Activated CD4-positive, CD25-positive, alpha-beta regulatory T cell (primary cell): Measurements from ENCODE around the gene MC1R.

Experiments used
- DNase-seq, 4 experiments: peaks; one replicate each; lab custom pipeline; 2025; lab: John Stamatoyannopoulos, UW

MC1R gene

DNA sequence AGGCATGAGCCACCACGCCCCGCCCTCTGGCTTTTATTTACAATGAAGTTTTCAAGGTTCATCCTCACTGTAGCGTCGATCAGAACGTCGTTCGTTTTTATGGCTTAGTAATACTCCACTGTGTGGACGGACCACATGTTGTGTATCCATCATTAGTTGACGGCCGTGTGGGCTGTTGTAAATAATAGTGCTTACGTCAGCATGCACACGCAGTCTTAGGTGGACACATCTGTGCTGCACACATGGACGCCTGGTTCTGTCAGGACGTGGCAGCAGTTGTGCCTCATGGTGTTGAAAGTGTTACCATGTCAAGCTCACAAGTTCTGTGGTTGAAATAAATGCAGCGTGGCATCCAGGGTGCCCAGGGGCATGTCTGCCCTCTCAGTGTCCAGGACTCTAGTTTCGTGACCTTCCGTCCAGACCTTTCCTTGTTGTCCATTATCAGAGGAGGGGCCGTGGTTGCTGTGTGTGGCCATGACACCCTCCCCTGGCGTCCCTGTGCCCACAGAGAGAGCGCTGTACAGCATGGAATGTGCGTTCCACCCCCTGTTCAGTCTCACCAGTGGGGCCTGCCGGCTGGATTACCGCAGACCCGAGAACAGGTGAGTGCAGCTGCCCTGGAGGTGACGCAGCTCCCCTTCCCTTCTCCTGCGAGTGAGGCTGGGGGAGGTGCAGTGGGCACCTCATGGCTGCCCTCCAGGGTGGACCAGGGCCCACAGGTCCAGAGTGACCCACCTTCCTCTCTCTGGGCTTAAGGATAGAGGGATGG is 23.0 kb upstream of the MC1R start:
- no peak for DNase-seq

DNA sequence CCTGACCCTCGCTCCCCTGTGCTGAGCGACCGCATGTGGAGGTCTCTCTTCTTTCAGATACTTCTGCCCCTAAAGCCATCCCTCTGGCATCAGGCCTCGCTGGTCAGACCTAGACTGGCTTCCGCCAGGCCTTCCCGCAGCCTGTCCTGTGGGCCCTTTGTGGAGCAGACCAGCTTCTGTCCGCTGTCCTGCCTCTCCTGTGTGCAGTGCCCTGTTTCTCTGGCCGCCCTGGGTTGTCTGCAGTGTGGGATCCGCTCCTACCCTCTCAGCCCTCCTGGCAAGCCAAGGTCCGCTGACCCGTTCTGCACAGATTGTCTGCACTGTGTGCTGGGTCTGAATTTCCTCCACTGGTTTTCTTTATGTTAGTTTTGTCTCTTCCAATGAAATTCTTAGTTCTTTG is 21.5 kb upstream of the MC1R start:
- DNase-seq, result no peak

DNA sequence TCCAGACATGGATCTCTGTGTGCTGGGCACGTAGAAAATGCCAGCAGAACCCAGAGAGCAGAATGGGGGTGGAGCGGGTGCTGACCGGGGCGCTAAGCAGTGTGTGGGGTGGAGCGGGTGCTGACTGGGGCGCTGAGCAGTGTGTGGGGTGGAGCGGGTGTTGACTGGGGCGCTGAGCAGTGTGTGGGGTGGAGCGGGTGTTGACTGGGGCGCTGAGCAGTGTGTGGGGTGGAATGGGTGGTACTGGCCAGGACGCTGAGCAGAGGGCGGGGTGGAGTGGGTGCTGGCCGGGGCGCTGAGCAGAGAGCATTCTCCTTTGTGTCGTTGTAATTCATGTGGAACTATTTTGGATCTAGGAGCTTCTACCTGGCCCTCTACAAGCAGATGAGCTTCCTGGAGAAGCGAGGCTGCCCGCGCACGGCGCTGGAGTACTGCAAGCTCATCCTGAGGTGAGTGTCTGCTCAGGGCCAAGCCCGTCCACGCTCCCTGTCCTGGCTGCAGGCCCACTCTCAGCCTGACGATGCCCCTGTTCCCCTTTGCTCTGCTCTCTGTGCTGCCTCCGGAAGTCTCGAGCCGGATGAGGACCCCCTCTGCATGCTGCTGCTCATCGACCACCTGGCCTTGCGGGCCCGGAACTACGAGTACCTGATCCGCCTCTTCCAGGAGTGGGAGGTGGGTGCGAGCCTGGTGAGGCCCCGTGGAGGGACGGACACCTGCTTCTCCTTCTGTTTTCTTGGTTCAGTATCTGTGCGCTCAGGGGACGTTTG is 20.3 kb upstream of the MC1R start:
- no peak for DNase-seq

DNA sequence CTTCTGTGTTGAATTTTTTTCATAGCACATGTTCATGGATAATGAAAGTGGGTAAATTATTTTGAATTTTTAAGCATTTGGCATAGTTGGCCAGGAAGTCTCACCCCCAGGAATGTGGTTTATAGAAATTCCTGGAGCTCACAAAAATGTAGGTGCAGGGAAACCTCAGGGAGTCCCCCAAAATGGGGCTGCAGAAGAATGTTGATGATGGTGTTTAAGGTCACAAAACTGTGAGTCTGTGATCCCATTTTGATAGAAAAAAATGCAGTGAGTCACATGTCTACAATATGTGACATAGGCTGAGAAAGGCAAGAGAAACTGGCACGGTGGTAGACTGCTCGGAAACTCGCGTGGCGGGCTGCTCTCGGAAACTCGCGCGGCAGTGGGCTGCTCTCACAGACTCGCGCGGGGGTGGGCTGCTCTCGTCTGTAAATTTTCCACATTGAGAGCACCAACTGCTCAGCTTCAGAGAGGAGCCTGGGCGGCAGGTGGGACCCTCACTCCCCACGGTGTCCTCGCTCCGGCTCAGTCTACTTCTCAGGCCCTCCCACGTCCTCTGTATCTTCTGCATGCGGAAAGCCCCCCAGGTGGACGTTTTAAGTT is 18.7 kb upstream of the MC1R start:
- no peak for DNase-seq

DNA sequence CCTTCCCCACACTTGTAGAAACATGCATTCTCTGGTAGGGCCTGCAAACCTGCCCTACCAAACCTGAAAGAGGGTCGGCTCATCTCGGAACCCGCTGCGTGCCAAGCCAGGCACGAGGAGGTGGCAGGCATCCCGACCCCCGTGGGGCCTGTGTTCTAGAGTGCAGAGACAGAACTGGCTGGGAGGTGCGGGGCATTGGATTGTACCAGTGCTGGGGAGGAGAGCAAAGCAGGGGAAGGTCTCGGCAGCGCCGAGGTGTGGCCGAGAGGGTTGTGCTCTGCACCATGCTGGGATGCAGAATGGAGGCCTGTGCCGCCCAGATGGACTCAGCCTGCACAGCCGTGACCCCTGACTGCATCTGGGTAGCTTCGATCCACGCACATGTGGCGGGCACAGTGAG is 17.8 kb upstream of the MC1R start:
- no peak for DNase-seq

DNA sequence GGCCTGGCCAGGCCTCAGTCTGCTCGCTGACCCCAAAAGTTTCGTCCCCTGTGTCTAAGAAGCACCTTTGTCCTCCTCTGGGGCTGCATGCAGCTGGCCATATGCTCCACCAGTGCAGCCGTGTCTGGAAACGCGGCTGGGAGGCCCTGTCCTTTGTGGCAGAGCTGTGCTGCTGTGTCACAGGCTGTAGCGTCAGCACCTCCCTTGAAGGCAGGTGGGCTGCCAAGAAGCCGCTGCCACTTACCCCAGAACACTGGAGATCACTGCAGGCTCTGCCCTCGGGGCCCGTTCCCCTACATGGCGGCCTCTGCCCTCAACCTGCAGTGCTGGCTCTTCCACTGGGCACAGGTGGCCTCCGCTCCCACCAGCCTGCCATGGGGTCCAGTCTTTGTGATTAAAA is 15.7 kb upstream of the MC1R start:
- DNase-seq, result no peak

DNA sequence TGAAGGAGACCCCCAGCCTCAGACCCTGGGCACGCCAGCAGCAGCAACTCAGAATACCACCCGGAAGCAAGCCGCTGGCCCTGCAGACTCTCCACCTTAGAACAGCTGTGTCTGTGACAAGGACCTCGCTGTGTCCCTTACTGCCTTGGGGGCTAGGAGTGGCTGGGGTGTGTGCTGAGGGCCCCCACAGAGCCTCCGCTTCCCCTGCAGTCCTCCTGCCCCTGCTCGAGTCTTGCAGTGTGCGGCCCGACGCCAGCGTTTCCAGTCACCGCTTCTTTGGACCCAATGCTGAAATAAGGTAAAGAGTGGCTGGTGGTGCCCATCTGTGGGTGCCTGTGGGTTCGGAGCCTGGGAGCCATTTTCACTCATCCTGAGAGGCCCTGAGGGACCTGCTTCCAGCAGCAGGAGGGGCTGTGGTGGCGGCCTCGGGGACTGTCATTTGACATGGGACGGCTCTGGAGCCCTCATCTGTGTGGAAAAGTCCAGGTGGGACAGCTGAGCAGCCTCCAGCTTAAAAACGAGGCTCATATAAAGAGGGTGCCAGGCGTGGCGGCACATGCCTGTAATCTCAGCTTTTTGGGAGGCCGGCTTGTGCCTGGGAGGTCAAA is 14.7 kb upstream of the MC1R start:
- DNase-seq, result no peak

DNA sequence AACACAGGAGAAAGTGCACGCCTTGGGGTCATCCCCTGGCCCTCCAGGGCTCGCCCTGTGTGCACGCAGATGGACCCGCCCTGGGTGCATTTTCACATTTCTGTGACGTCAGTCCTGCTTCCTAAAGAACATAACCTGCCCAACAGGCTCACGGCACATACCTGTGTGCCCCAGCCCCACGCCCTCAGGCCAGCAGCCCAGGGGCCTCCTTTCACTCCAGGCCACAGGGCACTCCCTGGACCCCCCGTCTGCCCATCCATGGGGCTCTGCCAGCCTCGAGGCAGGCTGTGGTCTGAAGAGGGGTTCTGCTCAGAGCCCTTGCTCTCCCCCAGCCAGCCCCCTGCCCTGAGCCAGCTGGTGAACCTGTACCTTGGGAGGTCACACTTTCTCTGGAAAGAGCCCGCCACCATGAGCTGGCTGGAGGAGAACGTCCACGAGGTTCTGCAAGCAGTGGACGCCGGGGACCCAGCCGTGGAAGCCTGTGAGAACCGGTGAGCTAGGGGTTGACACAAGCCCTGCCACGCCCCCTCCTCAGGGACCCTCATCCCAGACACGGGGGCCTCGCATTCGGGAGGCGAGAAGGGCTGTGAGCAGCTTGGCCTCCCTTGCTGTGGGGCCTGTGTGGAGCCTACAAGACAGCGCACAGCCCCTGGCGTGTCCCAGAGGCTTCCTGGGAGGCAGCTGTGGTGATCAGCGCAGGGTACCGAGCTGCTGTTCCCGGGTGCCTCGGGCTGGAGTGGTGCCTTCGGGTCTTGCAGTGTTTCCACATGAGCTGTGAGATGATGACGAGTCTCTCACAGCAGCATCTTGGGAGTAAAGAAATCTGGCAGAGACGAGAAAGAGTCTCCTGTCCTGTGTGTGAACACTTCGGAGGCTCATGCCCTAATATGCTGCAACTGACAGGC is 13.8 kb upstream of the MC1R start:
- no peak for DNase-seq

DNA sequence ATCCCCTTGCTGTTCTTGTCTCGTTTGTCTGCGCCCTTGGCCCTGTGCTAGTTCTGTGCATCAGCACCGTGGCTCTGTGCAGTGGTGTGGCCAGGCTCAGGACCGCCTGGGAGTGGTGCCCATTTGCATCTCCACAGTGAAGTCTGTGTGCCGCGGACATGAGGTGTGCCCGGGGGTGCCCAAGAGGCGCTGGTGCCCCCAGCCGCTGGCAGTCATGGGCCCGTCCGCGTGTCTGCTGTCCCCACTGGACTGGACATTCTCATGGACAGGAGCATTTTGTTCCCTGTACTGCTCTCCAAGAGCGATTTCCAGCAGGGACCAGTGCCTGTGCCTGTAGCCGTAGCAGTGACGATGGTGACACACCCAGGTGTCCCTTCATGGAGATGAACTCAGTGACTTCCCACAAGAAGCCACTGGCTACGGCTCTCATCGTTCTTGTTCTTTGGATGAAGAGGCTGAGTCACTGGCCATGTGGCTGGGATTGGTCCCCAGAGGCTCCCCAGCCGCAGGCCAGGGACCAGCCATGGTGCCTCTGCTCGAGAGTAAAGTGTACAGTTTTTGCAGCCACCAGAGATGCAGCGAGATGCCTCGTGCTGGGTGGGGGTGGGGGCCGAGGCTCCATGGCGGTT is 13.0 kb upstream of the MC1R start:
- no peak for DNase-seq

DNA sequence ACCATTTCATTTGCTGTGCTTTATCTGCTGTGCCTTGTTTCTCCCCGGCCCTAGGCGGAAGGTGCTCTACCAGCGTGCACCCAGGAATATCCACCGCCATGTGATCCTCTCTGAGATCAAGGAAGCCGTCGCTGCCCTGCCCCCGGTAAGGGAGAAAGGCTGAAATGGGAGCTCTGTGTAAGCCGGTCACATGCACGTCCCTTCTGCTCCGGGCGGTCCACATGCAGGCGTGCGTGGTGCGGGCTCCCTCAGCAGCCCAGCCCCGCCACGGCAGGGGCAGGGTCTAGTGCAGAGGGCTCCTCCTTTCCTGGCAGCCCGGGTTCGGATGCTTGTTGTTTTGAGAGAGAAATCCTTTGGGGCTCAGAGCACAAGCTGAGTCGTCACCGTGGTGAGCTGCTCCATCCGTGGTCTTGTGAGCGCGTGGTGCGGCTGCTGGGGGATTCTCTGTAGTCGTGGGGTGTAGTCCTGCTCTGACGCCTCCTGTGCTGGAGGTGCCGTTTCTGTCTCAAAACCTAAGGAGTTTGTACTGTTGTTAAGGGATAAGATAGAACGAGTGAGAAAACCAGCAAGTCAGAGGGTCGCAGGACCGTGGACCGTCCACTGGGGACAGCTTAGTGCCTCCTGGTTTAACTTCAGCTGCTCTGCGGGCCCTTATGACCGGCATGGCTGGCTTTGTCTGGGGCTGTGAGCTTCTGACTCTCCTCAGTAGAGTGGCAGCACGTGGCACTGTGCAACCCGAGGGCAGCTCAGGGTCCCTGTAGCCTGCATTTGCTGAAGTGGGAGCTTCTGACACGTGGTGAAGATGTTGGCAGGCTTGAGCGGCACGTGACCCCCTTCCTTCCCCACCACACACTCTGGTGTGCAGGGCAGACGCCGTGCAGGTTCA is 12.3 kb upstream of the MC1R start:
- no peak for DNase-seq

DNA sequence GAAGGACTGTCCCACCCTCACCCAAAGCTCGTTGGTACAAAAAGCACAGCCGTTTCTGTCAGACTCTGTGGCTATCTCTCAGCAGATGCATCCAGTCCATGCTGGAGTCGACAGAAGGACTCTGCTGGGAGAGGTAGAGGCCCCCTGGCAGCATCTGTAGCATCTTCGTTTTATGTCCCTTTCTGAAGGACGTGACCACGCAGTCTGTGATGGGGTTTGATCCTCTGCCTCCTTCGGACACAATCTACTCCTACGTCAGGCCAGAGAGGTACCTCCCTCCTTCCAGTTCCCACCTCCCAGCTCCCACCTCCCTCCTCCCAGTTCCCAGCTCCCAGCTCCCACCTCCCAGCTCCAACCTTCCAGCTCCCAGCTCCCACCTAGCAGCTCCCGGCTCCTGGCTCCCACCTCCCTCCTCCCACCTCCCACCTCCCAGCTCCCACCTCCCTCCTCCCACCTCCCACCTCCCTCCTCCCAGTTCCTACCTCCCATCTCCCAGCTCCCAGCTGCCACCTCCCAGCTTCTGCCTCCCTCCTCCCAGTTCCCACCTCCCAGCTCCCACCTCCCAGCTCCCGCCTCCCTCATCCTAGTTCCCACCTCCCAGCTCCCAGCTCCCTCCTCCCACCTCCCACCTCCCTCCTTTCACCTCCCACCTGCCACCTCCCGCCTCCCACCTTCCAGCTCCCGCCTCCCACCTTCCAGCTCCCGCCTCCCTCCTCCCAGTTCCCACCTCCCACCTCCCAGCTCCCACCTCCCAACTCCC is 11.4 kb upstream of the MC1R start:
- DNase-seq, result no peak

DNA sequence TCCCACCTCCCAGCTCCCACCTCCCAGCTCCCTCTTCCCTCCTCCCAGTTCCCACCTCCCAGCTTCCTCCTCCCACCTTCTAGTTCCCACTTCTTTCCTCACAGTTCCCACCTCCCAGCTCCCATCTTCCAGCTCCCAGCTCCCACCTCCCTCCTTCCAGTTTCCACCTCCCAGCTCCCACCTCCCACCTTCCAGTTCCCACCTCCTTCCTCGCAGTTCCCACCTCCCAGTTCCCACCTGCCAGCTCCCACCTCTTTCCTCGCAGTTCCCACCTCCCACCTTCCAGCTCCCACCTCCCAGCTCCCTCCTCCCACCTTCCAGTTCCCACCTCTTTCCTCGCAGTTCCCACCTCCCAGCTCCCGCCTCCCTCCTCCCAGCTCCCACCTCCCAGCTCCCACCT is 10.4 kb upstream of the MC1R start:
- DNase-seq, result no peak

DNA sequence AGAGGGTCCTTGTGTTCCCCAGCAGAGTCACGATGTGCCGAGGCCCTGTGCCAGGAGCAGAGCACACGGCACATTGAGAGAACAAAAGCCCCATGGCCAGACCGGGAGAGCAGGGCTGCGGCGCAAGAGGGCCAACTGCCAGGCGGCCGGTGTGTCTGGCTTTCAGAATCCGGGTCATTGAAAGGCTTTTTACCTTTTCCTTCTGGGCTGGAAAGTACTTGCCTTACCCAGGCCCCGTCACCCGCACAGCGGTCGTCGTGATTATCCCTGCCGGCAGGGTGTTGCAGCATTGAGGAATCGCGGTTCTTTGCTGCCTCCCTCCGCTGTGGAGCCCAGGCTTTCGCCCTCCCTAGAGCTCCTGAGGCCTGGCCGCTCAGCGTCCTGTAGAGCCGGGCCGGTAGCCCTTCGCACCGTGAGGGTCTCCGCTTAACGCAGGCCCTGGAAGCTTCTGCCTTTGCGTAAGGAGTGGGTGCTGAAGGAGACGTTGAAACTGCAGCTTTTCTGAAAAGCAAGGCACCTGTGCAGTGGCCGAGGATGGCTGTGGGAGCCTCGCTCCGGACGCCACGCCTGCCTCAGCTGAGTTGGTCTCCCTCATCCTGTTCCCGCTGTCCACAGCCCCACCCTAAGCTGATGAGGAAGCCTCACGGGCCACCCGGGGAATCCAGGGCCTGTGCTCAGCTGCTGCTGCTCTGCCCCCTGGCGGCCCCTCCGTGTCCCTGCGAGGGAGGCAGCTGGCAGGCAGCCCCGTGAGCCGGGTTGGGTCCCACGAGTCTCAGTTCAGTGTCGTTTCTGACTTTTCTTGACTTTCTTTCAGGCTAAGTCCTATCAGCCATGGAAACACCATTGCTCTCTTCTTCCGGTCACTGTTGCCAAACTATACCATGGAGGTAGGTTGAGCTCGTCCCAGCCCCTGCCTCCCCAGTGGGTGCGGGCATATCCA is 8.6 kb upstream of the MC1R start:
- DNase-seq, result peak; percentile 22 to 55 (median 46)

DNA sequence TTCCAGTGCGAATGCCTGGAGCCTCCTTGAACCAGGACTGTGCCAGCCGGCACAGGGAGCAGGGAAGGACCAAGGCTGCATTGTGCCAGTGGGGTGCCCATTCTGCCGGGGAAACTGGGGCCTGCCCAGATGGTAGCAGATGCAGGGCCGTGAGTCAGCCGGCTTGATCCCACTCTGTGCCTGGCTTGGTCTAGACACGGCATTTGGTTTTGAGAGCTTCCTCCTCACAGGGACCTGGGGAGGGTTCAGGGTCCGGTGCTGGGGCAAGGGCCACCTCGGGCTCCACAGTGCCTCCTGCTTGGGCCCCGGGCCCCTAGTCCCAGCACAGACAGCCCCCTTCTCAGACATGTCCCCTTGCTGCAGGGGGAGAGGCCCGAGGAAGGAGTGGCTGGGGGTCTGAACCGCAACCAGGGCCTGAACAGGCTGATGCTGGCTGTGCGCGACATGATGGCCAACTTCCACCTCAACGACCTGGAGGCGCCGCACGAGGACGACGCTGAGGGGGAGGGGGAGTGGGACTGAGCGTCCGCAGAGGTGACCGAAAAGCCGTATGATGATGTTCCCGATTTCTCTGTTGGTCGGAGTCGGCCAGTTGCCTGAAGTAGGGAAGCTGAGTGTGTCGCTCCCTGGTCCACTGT is 7.8 kb upstream of the MC1R start:
- DNase-seq, result no peak

DNA sequence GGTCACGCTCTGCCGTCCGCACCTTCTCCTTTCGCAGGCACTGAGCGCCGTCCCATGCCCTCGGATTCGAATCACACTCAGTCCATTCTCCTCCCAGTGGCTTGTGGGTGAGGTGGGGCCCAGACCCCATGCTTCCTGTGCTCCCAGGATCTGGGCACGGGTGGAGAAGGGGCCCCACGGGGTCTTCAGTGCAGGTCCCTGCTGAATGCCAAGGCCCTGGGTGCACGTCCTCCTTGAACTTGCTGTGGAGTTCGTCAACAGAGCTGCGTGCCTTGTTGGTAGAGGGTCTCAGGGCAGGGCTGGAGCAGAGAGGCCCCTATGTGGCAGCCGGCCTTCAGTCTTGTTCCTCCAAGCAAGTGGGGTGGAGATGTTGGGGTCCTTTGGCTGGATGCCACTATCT is 7.3 kb upstream of the MC1R start:
- DNase-seq, result no peak

DNA sequence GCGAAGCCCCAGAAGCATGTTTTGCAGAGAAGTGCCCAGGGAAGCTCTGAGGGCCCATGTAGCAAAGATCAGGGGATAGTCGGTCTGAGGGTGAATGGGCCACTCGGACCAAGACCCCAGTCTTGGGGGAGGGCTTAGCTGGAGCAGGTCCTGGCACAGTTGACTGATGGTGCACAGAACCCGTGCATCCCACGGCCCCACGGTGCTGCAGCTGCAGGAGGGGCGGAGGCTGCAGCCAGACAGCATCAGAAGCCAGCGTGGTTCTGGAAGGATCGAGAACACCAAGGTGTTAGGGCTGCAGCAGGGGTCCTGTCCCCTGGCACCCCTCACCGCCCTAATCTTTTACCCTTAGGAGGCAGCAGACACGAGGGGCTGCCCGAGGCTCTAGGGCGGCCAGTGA is 6.5 kb upstream of the MC1R start:
- DNase-seq, result no peak

DNA sequence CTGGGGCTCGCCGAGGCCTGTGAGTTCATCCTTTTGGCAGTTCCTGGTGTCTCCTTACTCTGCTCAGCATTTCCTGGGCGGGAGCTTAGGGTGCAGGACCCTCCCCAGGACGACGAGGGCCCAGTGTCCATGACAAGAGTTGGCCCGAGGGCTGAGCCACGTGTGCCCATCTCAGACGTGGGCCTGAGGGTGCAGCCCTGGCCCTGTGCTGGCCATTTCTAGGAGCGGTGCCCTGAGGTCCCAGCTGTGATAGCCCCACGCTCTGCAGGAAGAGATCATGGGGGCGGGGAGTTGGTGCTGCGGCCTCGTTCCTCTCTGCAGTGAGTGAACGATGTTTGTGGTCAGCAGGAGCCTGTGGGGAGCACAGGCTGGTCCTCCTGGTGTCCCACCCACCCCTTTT is 6.0 kb upstream of the MC1R start:
- DNase-seq, result no peak
